Loucy (cell line): ENCODE data around the gene GPC5.
"Not testable (repeated sequence)": the region's sequence is repeated elsewhere in the genome, so short reads cannot be mapped to it uniquely, and the experiment has no call there.

Experiments
- H2AFZ ChIP-seq: fragments of 200-600 bp; sonication (generic); 2 replicates; pipeline ENCODE4 v1.6.0; 2016; ENCODE audit warnings: antibody characterized with exemption, mild to moderate bottlenecking, low read length, moderate library complexity
- H3F3A ChIP-seq: fragments of 200-600 bp; 2 replicates; pipeline ENCODE4 v1.6.0; 2016; ENCODE audit warnings: antibody characterized with exemption, low read depth, mild to moderate bottlenecking
- H3K27me3 ChIP-seq: fragments of 200-600 bp; sonication (generic); 2 replicates; pipeline ENCODE4 v1.6.1; 2014; ENCODE audit warnings: low read length, mild to moderate bottlenecking; ENCODE audit not compliant: insufficient read depth, poor library complexity, severe bottlenecking
- H3K36me3 ChIP-seq: fragments of 200-600 bp; sonication (generic); 2 replicates; pipeline ENCODE4 v1.6.1; 2016; ENCODE audit warnings: low read length; ENCODE audit not compliant: insufficient read depth
- H3K4me1 ChIP-seq: fragments of 200-600 bp; sonication (generic); 2 replicates; pipeline ENCODE4 v1.5.1; 2014; ENCODE audit warnings: low read length, mild to moderate bottlenecking; ENCODE audit not compliant: insufficient read depth, poor library complexity, severe bottlenecking
- H3K4me2 ChIP-seq: fragments of 200-600 bp; sonication (generic); 2 replicates; pipeline ENCODE4 v1.6.0; 2014; ENCODE audit warnings: antibody characterized with exemption, low read length, low read depth, mild to moderate bottlenecking; ENCODE audit not compliant: poor library complexity, severe bottlenecking
- H3K4me3 ChIP-seq: fragments of 200-600 bp; sonication (generic); 2 replicates; pipeline ENCODE4 v1.5.1; 2014; ENCODE audit warnings: low read length, mild to moderate bottlenecking, mixed read lengths; ENCODE audit not compliant: poor library complexity, severe bottlenecking
- H3K79me2 ChIP-seq: fragments of 200-600 bp; sonication (generic); 2 replicates; pipeline ENCODE4 v1.6.1; 2014; ENCODE audit warnings: low read length; ENCODE audit not compliant: insufficient read depth
- H3K9ac ChIP-seq: fragments of 200-600 bp; sonication (generic); 2 replicates; pipeline ENCODE4 v1.6.0; 2014; ENCODE audit warnings: mild to moderate bottlenecking, low read depth, low read length, moderate library complexity; ENCODE audit not compliant: poor library complexity, severe bottlenecking
- H3K9me2 ChIP-seq: fragments of 200-600 bp; sonication (generic); replicated peaks from 2 replicates; pipeline ENCODE4 v1.6.1; 2016; ENCODE audit warnings: low read depth, low read length, mixed read lengths
- H3K9me3 ChIP-seq: fragments of 200-600 bp; sonication (generic); 2 replicates; pipeline ENCODE4 v1.6.1; 2014; ENCODE audit warnings: mild to moderate bottlenecking, antibody characterized with exemption, low read length, low read depth; ENCODE audit not compliant: insufficient read depth
- H4K20me1 ChIP-seq: fragments of 200-600 bp; sonication (generic); 2 replicates; pipeline ENCODE4 v1.6.0; 2014; ENCODE audit warnings: antibody characterized with exemption, low read length, mild to moderate bottlenecking; ENCODE audit not compliant: insufficient read depth, poor library complexity, severe bottlenecking
- CTCF ChIP-seq: fragments of 200-600 bp; sonication (generic); conservative IDR thresholded peaks from 2 replicates; pipeline ENCODE4 v1.5.1; 2014; ENCODE audit warnings: mild to moderate bottlenecking, antibody characterized with exemption, low read length
- EZH2phosphoT487 ChIP-seq: fragments of 200-600 bp; IDR thresholded peaks from 2 replicates; pipeline ENCODE4 v1.6.1; 2018; ENCODE audit warnings: antibody characterized with exemption, mild to moderate bottlenecking, moderate library complexity, borderline replicate concordance

GPC5 gene

GRCh38 chr13:91668866-91669495, 270.6 kb downstream of the GPC5 start:
- H3K9me3 ChIP-seq = no peaks in the 10 kb centered on the region
- no peaks in the 10 kb centered on the region for H4K20me1 ChIP-seq
- H3K9ac ChIP-seq = no peak overlapping the region
- H3K9me2 ChIP-seq = no peaks in the 10 kb centered on the region
- H3K79me2 ChIP-seq = no peaks in the 10 kb centered on the region
- H3K4me2 ChIP-seq = no peak overlapping the region
- H3F3A ChIP-seq = no peaks in the 10 kb centered on the region
- H2AFZ ChIP-seq = no peak overlapping the region
- no peaks in the 10 kb centered on the region for H3K4me1 ChIP-seq
- no peak overlapping the region for H3K4me3 ChIP-seq
- TF ChIP-seq CTCF (no peak), EZH2phosphoT487 (no peak)
- H3K27me3 ChIP-seq = no peaks in the 10 kb centered on the region
- no peaks in the 10 kb centered on the region for H3K36me3 ChIP-seq

- H3K4me3 ChIP-seq, H3K79me2 ChIP-seq, H3K4me2 ChIP-seq, H3K36me3 ChIP-seq, H3K9me2 ChIP-seq, H2AFZ ChIP-seq, H3K9ac ChIP-seq, H3K27me3 ChIP-seq, H3F3A ChIP-seq, H3K4me1 ChIP-seq, H4K20me1 ChIP-seq, H3K9me3 ChIP-seq: not testable (repeated sequence)
These were observed 275.9 kb downstream of the GPC5 start for GRCh38 chr13:91674347-91674746.

DNA sequence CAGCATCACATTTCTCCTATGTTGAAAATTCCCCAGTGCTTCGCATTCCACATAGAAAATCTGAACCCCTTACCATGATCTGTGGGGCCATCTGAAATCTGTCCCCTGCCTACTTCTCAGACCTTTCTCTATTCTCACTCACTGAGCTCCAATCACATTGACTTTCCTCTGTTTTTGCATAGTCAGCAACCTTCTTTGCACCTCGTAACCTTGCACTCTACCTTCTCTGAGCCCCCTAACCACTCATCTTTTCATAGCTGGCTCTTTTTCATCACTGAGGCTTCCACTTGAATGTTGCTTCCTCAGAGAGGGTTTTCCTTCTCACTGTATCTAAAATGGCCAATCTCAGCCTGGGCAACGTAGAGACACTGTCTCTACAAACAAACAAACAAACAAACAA, 286.3 kb downstream of the GPC5 start:
- H2AFZ ChIP-seq = no peak overlapping the region
- no peaks in the 10 kb centered on the region for H3K79me2 ChIP-seq
- H3F3A ChIP-seq = no peaks in the 10 kb centered on the region
- no peaks in the 10 kb centered on the region for H3K9me2 ChIP-seq
- no peak overlapping the region for H3K9ac ChIP-seq
- no peak overlapping the region for H3K4me2 ChIP-seq
- H4K20me1 ChIP-seq = no peaks in the 10 kb centered on the region
- H3K4me1 ChIP-seq = no peaks in the 10 kb centered on the region
- no peaks in the 10 kb centered on the region; the same call in 1 of the 2 replicates for H3K9me3 ChIP-seq
- no peak overlapping the region for H3K4me3 ChIP-seq
- TF ChIP-seq CTCF (no peak), EZH2phosphoT487 (no peak)
- no peaks in the 10 kb centered on the region for H3K27me3 ChIP-seq
- no peaks in the 10 kb centered on the region for H3K36me3 ChIP-seq

GRCh38 chr13:91690944-91691343, 292.5 kb downstream of the GPC5 start:
- H3K4me2 ChIP-seq = no peak overlapping the region
- no peaks in the 10 kb centered on the region for H3K36me3 ChIP-seq
- H3K9me2 ChIP-seq = no peaks in the 10 kb centered on the region
- H3K9me3 ChIP-seq = no peaks in the 10 kb centered on the region
- H3K79me2 ChIP-seq = no peaks in the 10 kb centered on the region
- H3K9ac ChIP-seq = no peak overlapping the region
- H3K4me3 ChIP-seq = no peak overlapping the region
- no peaks in the 10 kb centered on the region for H3K27me3 ChIP-seq
- no peaks in the 10 kb centered on the region for H4K20me1 ChIP-seq
- TF ChIP-seq CTCF (no peak), EZH2phosphoT487 (no peak)
- H3F3A ChIP-seq = no peaks in the 10 kb centered on the region
- H3K4me1 ChIP-seq = no peaks in the 10 kb centered on the region
- no peak overlapping the region for H2AFZ ChIP-seq
